ENCODE data around the gene PPP1CC. TPM values are rescaled to one million over a fixed set of nuclear protein-coding genes. Genes with fewer than 3 reads are reported as not detected.

The PPP1CC gene
- total RNA-seq, result 100 to 1,000 TPM; 179 to 201 TPM
- polyA plus RNA-seq (2013, experiment 1 of 2), result 278 TPM
- polyA plus RNA-seq (2013, experiment 2 of 2), result 253 TPM
- long read RNA-seq, experiment 1, transcript PPP1CC-201 (7 exons, 2,559 nt), result major isoform, 57 of 95 reads
- long read RNA-seq, experiment 1, partial matches to known transcripts, result 6 of 95 reads
- long read RNA-seq, experiment 1, other reads (novel, unspliced or antisense), result 26 of 95 reads
- long read RNA-seq, experiment 2, transcript PPP1CC-201 (7 exons, 2,559 nt), result major isoform, 171 of 216 reads
- long read RNA-seq, experiment 2, partial matches to known transcripts, result 20 of 216 reads
- long read RNA-seq, experiment 2, other reads (novel, unspliced or antisense), result 15 of 216 reads
- long read RNA-seq, experiment 3, transcript PPP1CC-201 (7 exons, 2,559 nt), result major isoform, 338 of 381 reads
- long read RNA-seq, experiment 3, partial matches to known transcripts, result 6 of 381 reads
- long read RNA-seq, experiment 3, other reads (novel, unspliced or antisense), result 25 of 381 reads
- long read RNA-seq, experiment 4, transcript PPP1CC-203 (2 exons, 1,133 nt), result minor isoform, 13 of 73 reads
- long read RNA-seq, experiment 4, transcript PPP1CC-201 (7 exons, 2,559 nt), result major isoform, 45 of 73 reads
- long read RNA-seq, experiment 4, partial matches to known transcripts, result 1 of 73 reads
- long read RNA-seq, experiment 4, other reads (novel, unspliced or antisense), result 8 of 73 reads

DNA sequence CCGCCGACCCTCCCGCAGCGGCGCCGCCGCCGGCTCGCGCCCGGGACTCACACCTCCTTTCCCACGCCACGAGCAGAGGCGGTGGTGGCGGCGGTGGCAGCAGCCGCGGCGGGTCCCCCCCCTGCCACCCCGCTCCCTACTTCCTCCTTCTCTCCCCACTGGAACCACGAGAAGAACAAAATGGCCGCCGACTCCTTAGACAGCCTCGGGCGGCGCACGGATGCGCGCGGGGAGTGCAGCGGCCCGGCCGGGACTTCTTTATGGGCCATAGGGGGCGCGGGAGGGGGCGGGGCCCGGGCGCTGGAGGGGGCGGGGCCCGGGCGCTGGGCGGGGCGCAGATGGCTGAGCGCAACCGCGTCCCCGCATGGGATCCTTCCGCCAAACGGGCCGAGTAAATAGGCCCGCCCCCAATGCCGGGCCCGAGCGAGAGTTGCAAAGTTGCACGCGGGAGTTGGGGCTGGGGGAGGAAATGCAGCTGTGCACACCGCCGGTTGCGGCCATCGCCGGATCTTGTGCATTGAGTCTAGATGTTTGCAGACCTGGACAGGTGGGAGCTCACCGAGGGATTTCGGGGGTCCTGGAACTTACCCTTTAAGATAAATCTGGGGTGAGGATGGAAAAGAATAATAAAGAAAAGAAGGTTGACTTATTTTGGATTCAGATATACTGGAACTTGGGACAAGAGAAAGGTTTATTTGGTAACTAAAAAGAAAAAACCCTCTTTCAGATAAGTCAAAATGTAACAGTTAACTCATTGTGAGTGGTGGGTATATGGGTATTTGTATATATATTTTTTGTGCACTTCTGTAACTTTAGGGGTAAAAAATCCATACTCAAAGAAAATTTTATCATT, at the start of gene PPP1CC:
TSS of gene PPP1CC (minus strand) at position 174 of the 853 bp plus-strand sequence. CDS start 184 bp downstream, outside the sequence.
- Mint-ChIP-seq H3K36me3 (ENCODE audit: low read depth) (no peaks in the 10 kb centered on the region), H3K4me3 (peak within 1 kb of the TSS; percentile 99), H3K4me1 (peaks cover 33% of the 10 kb centered on the region), H3K27me3 (ENCODE audit: insufficient read depth) (peaks cover 22% of the 10 kb centered on the region), H3K27ac (peak within 1 kb of the TSS; percentile 96), H3K9me3 (no peaks in the 10 kb centered on the region)
- 0 to 2% methylated on average over 20 to 63 of the region's 63 CpGs for WGBS, 2 experiments (ENCODE audit: insufficient coverage in 1 of 2, insufficient read length in 1 of 2)
- peak within 1 kb of the TSS; percentile 91 for H3K27ac ChIP-seq (ENCODE audit: low read depth, low read length)
- H3K36me3 ChIP-seq (ENCODE audit: control insufficient read depth, insufficient read depth, low read length), result peaks cover 12% of the 10 kb centered on the region
- no peaks in the 10 kb centered on the region for H3K27me3 ChIP-seq (ENCODE audit: control insufficient read depth, insufficient read depth, low read length, poor library complexity, severe bottlenecking)
- H3K9ac ChIP-seq (ENCODE audit: extremely low read depth, low read length, poor library complexity, severe bottlenecking), result peak within 1 kb of the TSS; percentile 94
- no peaks in the 10 kb centered on the region for H3K4me1 ChIP-seq (ENCODE audit: control insufficient read depth, insufficient read depth, low read length)
- no peaks in the 10 kb centered on the region for H3K9me3 ChIP-seq (ENCODE audit: control insufficient read depth, low read length)
- H3K4me3 ChIP-seq (ENCODE audit: low read length), result peak within 1 kb of the TSS; percentile 97
- peak; percentile 98 for DNase-seq
- TF ChIP-seq CTCF (conservative IDR thresholded peaks at IDR 0.05), result no peak

DNA sequence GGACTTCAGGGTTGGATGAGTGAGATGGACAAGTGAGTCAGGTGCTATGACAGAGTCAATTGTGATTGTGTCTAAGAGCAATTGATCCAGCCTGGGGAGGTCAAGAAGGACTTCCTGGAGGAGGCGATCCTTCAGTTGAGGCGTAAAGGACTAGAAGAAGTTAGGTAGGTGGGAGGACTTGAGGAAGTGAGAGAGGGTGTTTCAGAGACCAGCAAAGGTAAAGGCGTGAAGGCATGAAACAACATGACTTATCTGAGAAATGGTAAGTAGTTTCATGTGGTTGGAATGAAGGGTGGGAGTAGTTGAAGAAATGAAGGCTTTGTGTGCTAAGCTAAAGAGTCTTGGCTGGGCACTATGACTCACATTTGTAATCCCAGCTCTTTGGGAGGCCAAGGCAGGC, 48.9 kb upstream of the PPP1CC start:
- TF ChIP-seq CTCF (conservative IDR thresholded peaks at IDR 0.05), result no peak
- Mint-ChIP-seq H3K9me3 (no peaks in the 10 kb centered on the region), H3K4me3 (no peak overlapping the region), H3K27ac (no peak overlapping the region), H3K36me3 (ENCODE audit: low read depth) (no peaks in the 10 kb centered on the region), H3K27me3 (ENCODE audit: insufficient read depth) (peaks cover 77% of the 10 kb centered on the region), H3K4me1 (peaks cover 8% of the 10 kb centered on the region)
- H3K36me3 ChIP-seq (ENCODE audit: control insufficient read depth, insufficient read depth, low read length), result no peaks in the 10 kb centered on the region
- peaks cover 89% of the 10 kb centered on the region for H3K27me3 ChIP-seq (ENCODE audit: control insufficient read depth, insufficient read depth, low read length, poor library complexity, severe bottlenecking)
- WGBS, 2 experiments (ENCODE audit: insufficient coverage in 1 of 2, insufficient read length in 1 of 2), result 92 to 100% methylated on average over 3 of the region's 3 CpGs
- H3K9me3 ChIP-seq (ENCODE audit: control insufficient read depth, low read length), result no peaks in the 10 kb centered on the region
- H3K4me1 ChIP-seq (ENCODE audit: control insufficient read depth, insufficient read depth, low read length), result no peaks in the 10 kb centered on the region
- H3K9ac ChIP-seq (ENCODE audit: extremely low read depth, low read length, poor library complexity, severe bottlenecking), result no peak overlapping the region
- no peak overlapping the region for H3K27ac ChIP-seq (ENCODE audit: low read depth, low read length)
- no peak for DNase-seq
- no peak overlapping the region for H3K4me3 ChIP-seq (ENCODE audit: low read length)

DNA sequence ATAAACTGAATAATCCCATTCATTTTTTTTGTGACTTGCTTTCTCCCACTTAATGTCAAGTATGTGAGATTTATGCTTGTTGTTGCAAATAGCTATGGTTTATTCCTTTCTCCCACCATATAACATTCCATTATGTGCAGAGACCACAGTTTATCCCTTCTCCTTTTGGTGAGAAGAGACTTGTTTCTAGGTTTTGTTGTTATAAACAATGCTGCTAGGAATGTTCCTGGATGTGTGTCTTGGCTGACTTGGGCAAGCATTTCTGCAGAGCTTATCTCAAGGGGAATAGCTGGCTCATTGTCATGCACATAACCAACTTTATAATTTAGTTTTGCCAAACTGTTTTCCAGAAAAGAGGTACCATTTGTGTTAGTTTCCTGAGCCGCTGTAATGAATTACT, 47.6 kb upstream of the PPP1CC start:
- Histone ChIP-seq H3K9ac (ENCODE audit: extremely low read depth, low read length, poor library complexity, severe bottlenecking) (no peak overlapping the region), H3K36me3 (ENCODE audit: control insufficient read depth, insufficient read depth, low read length) (no peaks in the 10 kb centered on the region), H3K9me3 (ENCODE audit: control insufficient read depth, low read length) (no peaks in the 10 kb centered on the region), H3K4me3 (ENCODE audit: low read length) (no peak overlapping the region), H3K27ac (ENCODE audit: low read depth, low read length) (no peak overlapping the region), H3K27me3 (ENCODE audit: control insufficient read depth, insufficient read depth, low read length, poor library complexity, severe bottlenecking) (peaks cover 91% of the 10 kb centered on the region), H3K4me1 (ENCODE audit: control insufficient read depth, insufficient read depth, low read length) (no peaks in the 10 kb centered on the region)
- no peak overlapping the region for H3K27ac Mint-ChIP-seq
- H3K27me3 Mint-ChIP-seq (ENCODE audit: insufficient read depth), result peaks cover 80% of the 10 kb centered on the region
- no peak overlapping the region for H3K4me3 Mint-ChIP-seq
- no peaks in the 10 kb centered on the region for H3K36me3 Mint-ChIP-seq (ENCODE audit: low read depth)
- no peak for TF ChIP-seq CTCF (conservative IDR thresholded peaks at IDR 0.05)
- no peak for DNase-seq
- peaks cover 8% of the 10 kb centered on the region for H3K4me1 Mint-ChIP-seq
- WGBS, 2 experiments (ENCODE audit: insufficient coverage in 1 of 2, insufficient read length in 1 of 2), result 89 to 90% methylated on average over 1 of the region's 1 CpG
- peaks cover 2% of the 10 kb centered on the region for H3K9me3 Mint-ChIP-seq
